Naive thymus-derived CD4-positive, alpha-beta T cell (primary cell): Measurements from ENCODE around the gene EVI5. TPM values are rescaled to one million over a fixed set of nuclear protein-coding genes. Genes with fewer than 3 reads are reported as not detected.
A peak's percentile ranks its signal among the peaks of the same experiment; 100 is the strongest.

ENCODE experiments used
- ATAC-seq: fragments of 150-1000 bp; cut with Tn5 transposase; 2 replicates; pipeline ENCODE4 v1.10.0; 2021; ENCODE audit warnings: mild to moderate bottlenecking, moderate library complexity
- CTCF ChIA-PET: fragments of 350-600 bp; sonication (Branson Sonifier 250); formaldehyde crosslinking; loops from one replicate; lab custom pipeline; 2021; ENCODE audit warnings: antibody characterized with exemption; lab: Charles Lee
- POLR2A ChIA-PET: fragments of 350-600 bp; sonication (Branson Sonifier 250); formaldehyde crosslinking; loops from one replicate; lab custom pipeline; 2021; ENCODE audit warnings: antibody characterized with exemption, inconsistent platforms; lab: Charles Lee
- DNase-seq, 9 donors: peaks; one replicate each; pipeline versions ENCODE4 v3.0.0 to v3.0.0-alpha.2; 2020 to 2022; ENCODE audit warnings: mixed read lengths in 1 of 9
- H3K27ac ChIP-seq: one replicate; pipeline ENCODE4 v1.7.0; 2013; ENCODE audit warnings: mild to moderate bottlenecking, low read depth, low read length, moderate library complexity
- H3K27me3 ChIP-seq, 2 donors: one replicate each; pipeline ENCODE4 v1.7.0; 2013; ENCODE audit warnings: low read length in 2 of 2, mild to moderate bottlenecking in 2 of 2, moderate library complexity in 2 of 2; ENCODE audit not compliant: control insufficient read depth in 2 of 2, insufficient read depth in 2 of 2
- H3K36me3 ChIP-seq, 3 experiments: 1 replicate in 2 of 3; 2 replicates in 1 of 3; pipeline ENCODE4 v1.7.0; 2013; ENCODE audit warnings: low read length in 3 of 3, mild to moderate bottlenecking in 3 of 3, moderate library complexity in 1 of 3; ENCODE audit not compliant: insufficient read depth in 3 of 3, control insufficient read depth in 2 of 3
- H3K4me1 ChIP-seq, 2 donors: one replicate each; pipeline ENCODE4 v1.7.0; 2013; ENCODE audit warnings: low read length in 2 of 2, mild to moderate bottlenecking in 2 of 2, moderate library complexity in 1 of 2; ENCODE audit not compliant: control insufficient read depth in 2 of 2, insufficient read depth in 2 of 2
- H3K4me3 ChIP-seq: 2 replicates; pipeline ENCODE4 v1.7.0; 2013; ENCODE audit warnings: mild to moderate bottlenecking, low read length
- H3K9me3 ChIP-seq, 3 experiments: 1 replicate in 2 of 3; 2 replicates in 1 of 3; pipeline ENCODE4 v1.7.0; 2013; ENCODE audit warnings: low read length in 3 of 3; ENCODE audit not compliant: control insufficient read depth in 2 of 3
- H3K27ac Mint-ChIP-seq, 9 donors: one replicate each; pipeline ENCODE4 v1.8.0; 2020 to 2022; ENCODE audit warnings: mixed read lengths in 9 of 9, mild to moderate bottlenecking in 8 of 9, moderate library complexity in 5 of 9, inconsistent platforms in 2 of 9
- H3K27me3 Mint-ChIP-seq, 5 donors: one replicate each; pipeline ENCODE4 v1.8.0; 2021 to 2022; ENCODE audit warnings: mixed read lengths in 5 of 5, mild to moderate bottlenecking in 1 of 5
- H3K36me3 Mint-ChIP-seq, 5 donors: one replicate each; pipeline ENCODE4 v1.8.0; 2020 to 2022; ENCODE audit warnings: mixed read lengths in 5 of 5, mild to moderate bottlenecking in 3 of 5, inconsistent platforms in 1 of 5
- H3K4me1 Mint-ChIP-seq, 7 donors: one replicate each; pipeline ENCODE4 v1.8.0; 2020 to 2022; ENCODE audit warnings: mixed read lengths in 7 of 7, mild to moderate bottlenecking in 3 of 7, inconsistent platforms in 1 of 7
- H3K4me3 Mint-ChIP-seq, 10 donors: one replicate each; pipeline ENCODE4 v1.8.0; 2020 to 2022; ENCODE audit warnings: mild to moderate bottlenecking in 10 of 10, mixed read lengths in 10 of 10, moderate library complexity in 6 of 10, inconsistent platforms in 2 of 10
- H3K9me3 Mint-ChIP-seq, 11 donors: one replicate each; pipeline ENCODE4 v1.8.0; 2020 to 2022; ENCODE audit warnings: mixed read lengths in 11 of 11, mild to moderate bottlenecking in 4 of 11, inconsistent platforms in 1 of 11, moderate library complexity in 1 of 11
- intact Hi-C, 2 donors: fragments of 100-400 bp; cut with micrococcal nuclease; formaldehyde crosslinking; loops; one replicate each; pipeline ENCODE4 v1.15.1; 2023
- polyA plus RNA-seq, 2 donors: library from polyadenylated mRNA; unstranded; fragments of 300-500 nt; fragmentation: Illumina TruSeq; gene quantifications; one replicate each; pipeline ENCODE4 v1.2.3, GENCODE V29; 2021
- total RNA-seq, 6 experiments: library from RNA in 5 of 6; stranded (reverse) in 5 of 6; gene quantifications; 1 replicate in 5 of 6; 2 replicates in 1 of 6; pipeline ENCODE4 v1.2.3 and lab custom pipeline; 2021 to 2026

The EVI5 gene
- total and polyA plus RNA-seq, 7 experiments from 2014 or later = 0.20 to 12.3 (median 1.7) TPM

GRCh38 chr1:92487078-92487605 is 297.8 kb downstream of the EVI5 start:
- Histone ChIP-seq H3K4me1 (peaks cover 12 to 14% of the 10 kb centered on the region in 2 donors), H3K36me3 (peaks cover 0 to 17% (median 0%) of the 10 kb centered on the region in 3 experiments), H3K27ac (peak overlapping the region; percentile 55), H3K4me3 (peak overlapping the region; percentile 51), H3K27me3 (no peaks in the 10 kb centered on the region), H3K9me3 (no peaks in the 10 kb centered on the region)
- ATAC-seq = no peak
- ChIA-PET POLR2A (interaction anchor here (0.5 to 6.9 kb wide), 7 partner anchors 9 to 100 kb away, joined by 3 to 89 read pairs (median 4); no protein-coding TSS in a partner anchor), CTCF (interaction anchor here (5.0 kb wide), 1 partner anchor 109 kb away, joined by 26 read pairs; no protein-coding TSS in a partner anchor)
- H3K27ac Mint-ChIP-seq = peak overlapping the region; percentile 14 to 86 (median 57)
- peaks cover 0 to 3% (median 0%) of the 10 kb centered on the region in 5 donors for H3K27me3 Mint-ChIP-seq
- intact Hi-C loops = loop anchor here (1.0 to 10.0 kb wide), 14 partner anchors 8 to 1465 kb away; partner anchors contain the start of genes DIPK1A (in 2 of the 2), BTBD8 (in 1 of the 2), RPL5 (in 1 of the 2) and ZNF644 (in 1 of the 2)
- no peaks in the 10 kb centered on the region for H3K9me3 Mint-ChIP-seq
- H3K4me1 Mint-ChIP-seq = peaks cover 28 to 56% (median 37%) of the 10 kb centered on the region in 7 donors
- H3K4me3 Mint-ChIP-seq = peak overlapping the region; percentile 68 to 99 (median 81)
- no peak for DNase-seq
- H3K36me3 Mint-ChIP-seq = peaks cover 0 to 22% (median 0%) of the 10 kb centered on the region in 5 donors

- POLR2A ChIA-PET = interaction anchor here (0.5 to 6.9 kb wide), 17 partner anchors 7 to 601 kb away, joined by 3 to 89 read pairs (median 4); partner anchors contain the start of gene TGFBR3
- H3K27me3 ChIP-seq = no peaks in the 10 kb centered on the region
Observed at GRCh38 chr1:92486251-92487077, 298.4 kb downstream of the EVI5 start, which contains the start of gene GFI1. Gene GFI1, minus strand, starts transcription at chr1:92486925. Its CDS starts 3,438 bp downstream, at chr1:92483487.

GRCh38 chr1:92485381-92486250 is 299.3 kb downstream of the EVI5 start:
- H3K4me3 ChIP-seq = peak overlapping the region; percentile 83
- Mint-ChIP-seq H3K36me3 (peaks cover 0 to 29% (median 0%) of the 10 kb centered on the region in 5 donors), H3K27me3 (peaks cover 0 to 3% (median 0%) of the 10 kb centered on the region in 5 donors), H3K9me3 (no peaks in the 10 kb centered on the region), H3K4me1 (peaks cover 26 to 45% (median 37%) of the 10 kb centered on the region in 7 donors), H3K27ac (peak overlapping the region; percentile 85 to 93 (median 90)), H3K4me3 (peak overlapping the region; percentile 91 to 99 (median 94))
- POLR2A ChIA-PET = interaction anchor here (0.5 to 6.9 kb wide), 23 partner anchors 8 to 600 kb away, joined by 3 to 89 read pairs (median 4); partner anchors contain the start of gene TGFBR3
- peaks cover 0 to 17% (median 0%) of the 10 kb centered on the region in 3 experiments for H3K36me3 ChIP-seq
- ATAC-seq (peak; percentile 77), DNase-seq (peak; percentile 60 to 89 (median 74))
- no peaks in the 10 kb centered on the region for H3K27me3 ChIP-seq
- intact Hi-C loops = loop anchor here (1.0 to 10.0 kb wide), 22 partner anchors 9 to 1463 kb away; partner anchors contain the start of genes DIPK1A (in 2 of the 2), RPAP2 (in 2 of the 2), BTBD8 (in 1 of the 2) and GLMN (in 1 of the 2)
- H3K9me3 ChIP-seq = no peaks in the 10 kb centered on the region
- CTCF ChIA-PET = interaction anchor here (0.5 to 5.0 kb wide), 18 partner anchors 9 to 187 kb away, joined by 3 to 26 read pairs (median 4); partner anchors contain the start of gene GLMN
- peak overlapping the region; percentile 67 for H3K27ac ChIP-seq
- H3K4me1 ChIP-seq = peaks cover 14 to 15% of the 10 kb centered on the region in 2 donors

More at GRCh38 chr1:92486251-92487077, 298.4 kb downstream of the EVI5 start, which contains the start of gene GFI1:
- H3K9me3 ChIP-seq = no peaks in the 10 kb centered on the region
- Mint-ChIP-seq H3K36me3 (peaks cover 0 to 23% (median 0%) of the 10 kb centered on the region in 5 donors), H3K4me1 (peaks cover 28 to 52% (median 38%) of the 10 kb centered on the region in 7 donors), H3K27me3 (peaks cover 0 to 3% (median 0%) of the 10 kb centered on the region in 5 donors), H3K4me3 (peak within 1 kb of the TSS; percentile 90 to 99 (median 93)), H3K9me3 (no peaks in the 10 kb centered on the region), H3K27ac (peak within 1 kb of the TSS; percentile 60 to 93 (median 89))
- ATAC-seq = peak; percentile 36
- peaks cover 14% of the 10 kb centered on the region in 2 donors for H3K4me1 ChIP-seq
- H3K27ac ChIP-seq = peak within 1 kb of the TSS; percentile 67
- H3K36me3 ChIP-seq = peaks cover 0 to 17% (median 0%) of the 10 kb centered on the region in 3 experiments
- H3K4me3 ChIP-seq = peak within 1 kb of the TSS; percentile 83
- intact Hi-C loops = loop anchor here (1.0 to 10.0 kb wide), 17 partner anchors 9 to 1464 kb away; partner anchors contain the start of genes DIPK1A (in 2 of the 2), BTBD8 (in 1 of the 2), RPL5 (in 1 of the 2) and ZNF644 (in 1 of the 2)
- CTCF ChIA-PET = interaction anchor here (0.5 to 5.0 kb wide), 12 partner anchors 12 to 188 kb away, joined by 3 to 26 read pairs (median 3); partner anchors contain the start of gene GLMN
- peak in 7 of 9 donors; percentile 27 to 80 (median 42) for DNase-seq

GRCh38 chr1:92484472-92485380 is 300.2 kb downstream of the EVI5 start:
- H3K27me3 ChIP-seq = no peaks in the 10 kb centered on the region
- peak overlapping the region; percentile 83 for H3K4me3 ChIP-seq
- peaks cover 11 to 15% of the 10 kb centered on the region in 2 donors for H3K4me1 ChIP-seq
- ChIA-PET POLR2A (interaction anchor here (0.8 to 6.9 kb wide), 21 partner anchors 9 to 599 kb away, joined by 3 to 89 read pairs (median 4); partner anchors contain the start of gene TGFBR3), CTCF (interaction anchor here (0.6 to 5.0 kb wide), 15 partner anchors 8 to 318 kb away, joined by 3 to 26 read pairs (median 5); no protein-coding TSS in a partner anchor)
- peaks cover 26 to 47% (median 39%) of the 10 kb centered on the region in 7 donors for H3K4me1 Mint-ChIP-seq
- peaks cover 0 to 3% (median 0%) of the 10 kb centered on the region in 5 donors for H3K27me3 Mint-ChIP-seq
- intact Hi-C loops = loop anchor here (1.0 to 10.0 kb wide), 17 partner anchors 8 to 1462 kb away; partner anchors contain the start of genes DIPK1A (in 2 of the 2), RPAP2 (in 2 of the 2), GLMN (in 1 of the 2) and RPL5 (in 1 of the 2)
- H3K9me3 ChIP-seq = no peaks in the 10 kb centered on the region
- peak overlapping the region; percentile 85 to 93 (median 90) for H3K27ac Mint-ChIP-seq
- peak overlapping the region; percentile 67 for H3K27ac ChIP-seq
- no peaks in the 10 kb centered on the region for H3K9me3 Mint-ChIP-seq
- peak; percentile 21 to 69 (median 58) for DNase-seq
- H3K36me3 Mint-ChIP-seq = peaks cover 3 to 33% (median 4%) of the 10 kb centered on the region in 5 donors
- peaks cover 0 to 23% (median 0%) of the 10 kb centered on the region in 3 experiments for H3K36me3 ChIP-seq
- ATAC-seq = peak; percentile 39
- peak overlapping the region; percentile 91 to 99 (median 94) for H3K4me3 Mint-ChIP-seq
